Fibroblast of the aortic adventitia (primary cell): ENCODE measurements around the gene ADD3. TPM values are rescaled to one million over a fixed set of nuclear protein-coding genes. Genes with fewer than 3 reads are reported as not detected.

ENCODE experiments used
- DNase-seq: peaks from one replicate; pipeline ENCODE4 v3.0.0-alpha.2; 2010; ENCODE audit warnings: low read depth
- H3K4me3 ChIP-seq: 2 replicates; pipeline ENCODE4 v1.5.1; 2011; ENCODE audit warnings: low read depth, mild to moderate bottlenecking, control low read depth, low read length, moderate library complexity
- total RNA-seq: library from RNA; depleted of rRNA; stranded (reverse); fragments of >200 nt; gene quantifications from 2 replicates; pipeline ENCODE4 v1.2.3, GENCODE V29; 2012; ENCODE audit warnings: low replicate concordance
- TF ChIP-seq, protein P1 (sequence below): IDR thresholded peaks from 2 replicates; pipeline ENCODE4 v1.5.1; 2011; ENCODE audit warnings: mild to moderate bottlenecking, low read length, control low read depth, inconsistent platforms; ENCODE audit not compliant: insufficient read depth

ADD3 gene
- total RNA-seq, 1 donor: 524 TPM

DNA sequence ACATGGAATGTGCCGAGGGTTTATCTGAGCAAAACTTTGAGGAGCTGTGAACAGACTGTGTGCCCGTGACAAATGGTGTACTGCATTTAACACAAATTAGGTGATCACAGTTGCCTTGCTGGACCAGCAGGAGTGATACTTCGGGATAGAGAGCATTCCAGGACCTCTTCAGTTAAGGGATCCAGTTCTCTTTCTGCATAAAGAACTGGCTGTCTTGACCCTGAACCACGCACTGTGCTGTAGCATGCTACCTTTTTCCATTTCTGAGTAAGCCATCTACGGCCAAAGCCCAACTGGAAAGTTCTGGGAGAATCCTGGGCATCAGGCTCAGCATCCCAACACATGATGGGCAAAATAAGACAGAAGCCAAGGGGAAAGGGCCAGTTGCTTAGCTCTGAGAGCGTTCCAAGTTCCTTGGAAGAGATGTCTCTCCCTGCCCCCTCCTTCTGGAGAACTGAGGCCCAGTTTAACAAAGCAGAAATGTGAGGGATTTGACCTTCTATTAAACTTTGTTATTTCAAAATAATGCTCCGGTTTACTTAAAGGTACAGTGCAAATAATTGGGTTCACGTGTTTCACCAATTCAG is 37.9 kb upstream of the ADD3 start:
- TF ChIP-seq, protein P1, sequence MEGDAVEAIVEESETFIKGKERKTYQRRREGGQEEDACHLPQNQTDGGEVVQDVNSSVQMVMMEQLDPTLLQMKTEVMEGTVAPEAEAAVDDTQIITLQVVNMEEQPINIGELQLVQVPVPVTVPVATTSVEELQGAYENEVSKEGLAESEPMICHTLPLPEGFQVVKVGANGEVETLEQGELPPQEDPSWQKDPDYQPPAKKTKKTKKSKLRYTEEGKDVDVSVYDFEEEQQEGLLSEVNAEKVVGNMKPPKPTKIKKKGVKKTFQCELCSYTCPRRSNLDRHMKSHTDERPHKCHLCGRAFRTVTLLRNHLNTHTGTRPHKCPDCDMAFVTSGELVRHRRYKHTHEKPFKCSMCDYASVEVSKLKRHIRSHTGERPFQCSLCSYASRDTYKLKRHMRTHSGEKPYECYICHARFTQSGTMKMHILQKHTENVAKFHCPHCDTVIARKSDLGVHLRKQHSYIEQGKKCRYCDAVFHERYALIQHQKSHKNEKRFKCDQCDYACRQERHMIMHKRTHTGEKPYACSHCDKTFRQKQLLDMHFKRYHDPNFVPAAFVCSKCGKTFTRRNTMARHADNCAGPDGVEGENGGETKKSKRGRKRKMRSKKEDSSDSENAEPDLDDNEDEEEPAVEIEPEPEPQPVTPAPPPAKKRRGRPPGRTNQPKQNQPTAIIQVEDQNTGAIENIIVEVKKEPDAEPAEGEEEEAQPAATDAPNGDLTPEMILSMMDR: peak; percentile 4
- DNase-seq: peak; percentile 25
- H3K4me3 ChIP-seq: no peak overlapping the region

DNA sequence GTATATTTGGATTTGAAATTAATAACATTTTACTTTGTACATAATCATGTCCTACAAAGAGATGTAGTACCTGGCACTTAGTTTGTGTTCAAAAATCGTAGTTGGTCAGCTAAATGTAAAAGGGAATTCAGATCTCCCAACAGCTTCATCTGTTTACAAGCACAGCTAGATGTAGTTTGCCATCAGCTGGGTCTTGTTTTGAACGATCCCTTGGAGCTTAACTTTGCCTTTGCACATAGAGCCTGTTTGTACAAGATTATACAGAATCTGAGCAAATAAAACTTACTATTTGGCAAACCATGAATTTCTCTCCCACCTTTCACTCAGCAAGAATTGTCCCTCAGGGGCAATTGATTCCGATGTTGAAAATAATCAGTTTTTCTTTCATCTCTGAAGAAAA is 36.1 kb upstream of the ADD3 start:
- TF ChIP-seq, protein P1: no peak
- no peak for DNase-seq
- H3K4me3 ChIP-seq: no peak overlapping the region

GRCh38 chr10:109972372-109973001 is 35.3 kb upstream of the ADD3 start:
- no peak for DNase-seq
- no peak overlapping the region for H3K4me3 ChIP-seq
- TF ChIP-seq, protein P1: no peak

- H3K4me3 ChIP-seq: no peak overlapping the region
These were observed 34.4 kb upstream of the ADD3 start for GRCh38 chr10:109973326-109973829.

DNA sequence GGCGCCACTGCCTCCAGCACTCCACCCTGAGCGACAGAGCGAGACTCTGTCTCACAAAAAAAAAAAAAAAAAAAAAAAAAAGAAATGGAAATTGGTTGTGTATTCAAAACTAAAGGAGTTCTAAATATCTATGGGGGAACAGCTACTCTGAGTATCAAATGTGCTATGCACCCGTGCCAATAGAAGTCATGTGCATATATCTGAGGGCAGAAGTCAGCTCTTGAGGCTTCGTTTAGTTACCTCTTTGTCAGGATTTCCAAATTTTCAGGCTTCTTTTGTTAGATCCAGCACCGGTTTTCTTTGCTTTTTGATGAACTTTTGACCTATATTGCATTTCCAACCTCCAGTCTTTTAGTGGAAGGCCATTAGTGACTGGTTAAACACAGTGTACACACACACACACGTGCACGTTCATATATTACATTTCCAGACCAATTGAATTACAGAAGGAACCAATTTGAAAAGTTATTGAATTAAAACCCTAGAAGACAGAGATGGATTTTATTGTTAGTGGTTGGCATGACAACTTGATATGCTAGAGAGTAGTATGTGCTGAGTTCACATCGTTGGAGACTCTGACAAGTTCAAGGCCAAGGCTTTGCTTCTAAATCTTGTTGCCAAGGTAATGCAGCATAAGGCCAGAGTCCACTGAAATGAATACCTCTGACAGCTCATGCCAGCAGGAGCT is 33.1 kb upstream of the ADD3 start:
- peak; percentile 67 for DNase-seq
- H3K4me3 ChIP-seq: no peak overlapping the region
- TF ChIP-seq, protein P1: no peak

More at GRCh38 chr10:109973326-109973829, 34.4 kb upstream of the ADD3 start:
- TF ChIP-seq, protein P1: no peak
- no peak for DNase-seq

DNA sequence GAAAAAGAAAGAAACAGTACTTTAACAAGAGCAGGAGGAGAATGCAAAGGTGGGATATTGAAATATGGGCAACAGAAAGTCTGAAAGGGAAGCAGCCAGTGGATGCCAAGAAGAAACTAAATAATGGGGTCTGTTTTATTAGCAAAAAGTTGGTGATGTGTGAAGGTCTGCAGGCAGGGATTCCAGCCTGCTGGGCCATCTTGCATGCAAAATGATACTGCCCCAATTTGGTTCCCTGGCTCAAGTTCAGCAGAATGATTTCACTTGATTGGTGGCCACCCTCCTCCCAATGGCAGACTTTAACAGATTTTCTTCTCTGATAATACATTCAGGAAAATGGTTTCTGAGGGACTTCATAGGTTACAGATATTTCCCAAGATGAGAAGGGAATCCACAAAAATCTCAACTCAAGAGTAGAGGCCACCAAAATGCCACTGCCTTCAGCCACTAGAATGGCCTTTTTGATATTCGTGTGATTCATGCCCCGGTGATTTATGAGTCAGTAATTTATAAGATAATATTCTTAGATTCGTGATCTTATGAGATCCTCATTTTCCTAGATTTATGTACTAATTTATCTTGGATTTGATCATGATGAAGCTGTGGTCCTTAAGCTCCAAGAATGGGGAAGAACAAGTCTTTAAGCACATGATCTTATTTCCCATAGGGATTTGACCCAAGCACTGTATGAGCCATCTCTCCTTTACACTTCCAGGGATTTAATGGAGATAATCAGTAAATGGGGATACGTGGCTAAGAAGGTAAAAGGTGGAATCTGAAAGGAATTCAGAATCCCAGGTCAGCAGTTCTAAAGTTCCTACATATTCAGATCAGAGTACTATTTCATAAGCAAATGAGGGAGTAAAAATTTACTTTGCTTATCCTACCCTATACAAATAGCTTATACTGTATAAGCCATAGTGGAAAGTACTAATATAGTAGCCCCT is 32.3 kb upstream of the ADD3 start:
- no peak overlapping the region for H3K4me3 ChIP-seq
- TF ChIP-seq, protein P1: no peak
- DNase-seq: peak; percentile 16
